ENCODE data around the gene ERN1.

DNA sequence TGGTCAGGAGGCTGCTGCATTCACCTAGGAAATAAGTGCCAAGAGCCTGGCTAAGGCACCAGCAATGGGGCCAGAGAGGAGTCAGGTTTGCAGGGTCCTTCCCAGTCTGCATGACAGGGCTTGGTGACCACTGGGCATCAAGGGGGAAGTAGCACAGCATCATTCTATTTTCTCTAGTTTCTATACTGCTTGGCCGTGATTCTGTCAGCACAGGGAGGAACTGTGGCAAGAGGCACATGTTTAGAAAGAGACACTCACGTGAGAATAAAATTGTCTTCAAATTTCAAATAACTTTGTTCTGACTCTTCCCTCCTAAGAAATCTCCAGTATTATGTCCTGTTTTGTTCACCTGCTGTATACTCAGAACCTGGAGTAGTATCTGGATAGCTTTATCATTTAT is 37.8 kb downstream of the ERN1 start:
- TF ChIP-seq CTCF (IDR thresholded peaks at IDR 0.05 in 4 of 5, conservative IDR thresholded peaks at IDR 0.05 in 1 of 5), result no peak
- no peak for TF ChIP-seq POLR2A (IDR thresholded peaks at IDR 0.05)

All from gastrocnemius medialis (tissue), 4 donors.